CD14-positive monocyte (primary cell): ENCODE results near the gene CASD1. TPM values are rescaled to one million over a fixed set of nuclear protein-coding genes. Genes with fewer than 3 reads are reported as not detected.
A peak's percentile ranks its signal among the peaks of the same experiment; 100 is the strongest.

Experiments
- DNase-seq, 3 donors: peaks; one replicate each; pipeline ENCODE4 v3.0.0-alpha.2; 2011 to 2022
- H2AFZ ChIP-seq: 2 replicates; pipeline ENCODE4 v1.6.0; 2012; ENCODE audit warnings: mild to moderate bottlenecking, low read depth, low read length, inconsistent platforms; ENCODE audit not compliant: insufficient read depth, poor library complexity, severe bottlenecking
- H3K27ac ChIP-seq, 2 donors: 1 replicate in 1 of 2; 2 replicates in 1 of 2; pipeline ENCODE4 v1.5.1; 2012 to 2013; ENCODE audit warnings: low read length in 2 of 2, control low read depth in 1 of 2, inconsistent platforms in 1 of 2, low read depth in 1 of 2, mild to moderate bottlenecking in 1 of 2
- H3K27me3 ChIP-seq, 2 donors: one replicate each; pipeline versions ENCODE4 v1.6.0 to v1.6.1; 2011 to 2013; ENCODE audit warnings: low read length in 2 of 2; ENCODE audit not compliant: control insufficient read depth in 2 of 2, insufficient read depth in 2 of 2
- H3K36me3 ChIP-seq, 2 donors: replicated peaks in 1 of 2; 1 replicate in 1 of 2; 2 replicates in 1 of 2; pipeline versions ENCODE4 v1.5.1 to v1.6.1; 2012 to 2013; ENCODE audit warnings: low read length in 2 of 2, control low read depth in 1 of 2, inconsistent platforms in 1 of 2, mild to moderate bottlenecking in 1 of 2; ENCODE audit not compliant: insufficient read depth in 2 of 2, control insufficient read depth in 1 of 2
- H3K4me1 ChIP-seq, 2 donors: 1 replicate in 1 of 2; 2 replicates in 1 of 2; pipeline versions ENCODE4 v1.5.1 to v1.6.1; 2012 to 2013; ENCODE audit warnings: low read length in 2 of 2, control low read depth in 1 of 2, inconsistent platforms in 1 of 2, mild to moderate bottlenecking in 1 of 2, moderate library complexity in 1 of 2; ENCODE audit not compliant: insufficient read depth in 2 of 2, control insufficient read depth in 1 of 2
- H3K4me2 ChIP-seq: replicated peaks from 2 replicates; pipeline ENCODE3; 2012; ENCODE audit warnings: low read length, moderate library complexity, mild to moderate bottlenecking; ENCODE audit not compliant: poor library complexity, severe bottlenecking; ENCODE audit errors: extremely low read depth
- H3K4me3 ChIP-seq, 3 experiments: fragments of 200-600 bp in 1 of 3; sonication (generic) in 1 of 3; replicated peaks in 1 of 3; 1 replicate in 2 of 3; 2 replicates in 1 of 3; pipeline ENCODE4 v1.5.1; 2011 to 2013; ENCODE audit warnings: low read length in 3 of 3, mild to moderate bottlenecking in 3 of 3, control low read depth in 2 of 3, low read depth in 2 of 3, inconsistent platforms in 1 of 3, moderate library complexity in 1 of 3
- H3K79me2 ChIP-seq: 2 replicates; pipeline ENCODE4 v1.6.0; 2012; ENCODE audit warnings: mild to moderate bottlenecking, control low read depth, inconsistent platforms, low read length, moderate library complexity; ENCODE audit not compliant: insufficient read depth
- H3K9ac ChIP-seq: 2 replicates; pipeline ENCODE4 v1.6.0; 2017; ENCODE audit warnings: low read length, mild to moderate bottlenecking; ENCODE audit not compliant: insufficient read depth, poor library complexity, severe bottlenecking
- H3K9me3 ChIP-seq, 2 donors: replicated peaks in 1 of 2; 1 replicate in 1 of 2; 2 replicates in 1 of 2; pipeline versions ENCODE4 v1.5.1 to v1.6.1; 2012 to 2013; ENCODE audit warnings: low read length in 2 of 2, control low read depth in 1 of 2; ENCODE audit not compliant: control insufficient read depth in 1 of 2, insufficient read depth in 1 of 2
- H4K20me1 ChIP-seq: 2 replicates; pipeline ENCODE4 v1.6.0; 2012; ENCODE audit warnings: mild to moderate bottlenecking, low read length, control low read depth, moderate library complexity; ENCODE audit not compliant: insufficient read depth
- H3K27ac Mint-ChIP-seq, 7 donors: one replicate each; pipeline ENCODE4 v1.8.0; 2020; ENCODE audit warnings: mild to moderate bottlenecking in 7 of 7, mixed read lengths in 7 of 7, moderate library complexity in 6 of 7, inconsistent platforms in 2 of 7
- H3K27me3 Mint-ChIP-seq, 3 donors: one replicate each; pipeline ENCODE4 v1.8.0; 2021 to 2022; ENCODE audit warnings: low read depth in 3 of 3, mild to moderate bottlenecking in 3 of 3, mixed read lengths in 3 of 3, moderate library complexity in 3 of 3, inconsistent platforms in 1 of 3
- H3K36me3 Mint-ChIP-seq, 2 donors: one replicate each; pipeline ENCODE4 v1.8.0; 2020; ENCODE audit warnings: mixed read lengths in 2 of 2, inconsistent platforms in 1 of 2, mild to moderate bottlenecking in 1 of 2
- H3K4me1 Mint-ChIP-seq: one replicate; pipeline ENCODE4 v1.8.0; 2020; ENCODE audit warnings: mild to moderate bottlenecking, mixed read lengths
- H3K4me3 Mint-ChIP-seq, 2 donors: one replicate each; pipeline ENCODE4 v1.8.0; 2020; ENCODE audit warnings: mild to moderate bottlenecking in 2 of 2, mixed read lengths in 2 of 2, moderate library complexity in 1 of 2
- H3K9me3 Mint-ChIP-seq, 7 donors: one replicate each; pipeline ENCODE4 v1.8.0; 2020 to 2022; ENCODE audit warnings: mixed read lengths in 7 of 7, mild to moderate bottlenecking in 6 of 7, moderate library complexity in 6 of 7, inconsistent platforms in 2 of 7
- WGBS: methylation state at CpG from one replicate; pipeline ENCODE4 v1.1.5; 2013; ENCODE audit warnings: missing lambda C conversion rate; ENCODE audit not compliant: insufficient coverage; 5-methylcytosine and 5-hydroxymethylcytosine counted together
- intact Hi-C, 2 donors: fragments of 100-400 bp; cut with micrococcal nuclease; formaldehyde crosslinking; loops; one replicate each; pipeline versions ENCODE4 v1.15.0 to v1.15.1; 2023
- polyA plus RNA-seq, 3 donors: library from polyadenylated mRNA; depleted of rRNA in 1 of 3; unstranded in 2 of 3; stranded (reverse) in 1 of 3; fragments of 300-500 nt in 2 of 3; fragments of >200 nt in 1 of 3; fragmentation: Illumina TruSeq in 2 of 3; gene quantifications; 1 replicate in 2 of 3; 2 replicates in 1 of 3; pipeline ENCODE4 v1.2.3, GENCODE V29; 2012 to 2021
- TF ChIP-seq, protein P1 (sequence below): fragments of 200-600 bp; IDR thresholded peaks from one replicate; pipeline ENCODE4 v1.8.0; 2022; ENCODE audit warnings: antibody characterized with exemption, mild to moderate bottlenecking

Gene CASD1
- polyA plus RNA-seq, 3 donors, result 2.0 to 4.4 (median 3.6) TPM

DNA sequence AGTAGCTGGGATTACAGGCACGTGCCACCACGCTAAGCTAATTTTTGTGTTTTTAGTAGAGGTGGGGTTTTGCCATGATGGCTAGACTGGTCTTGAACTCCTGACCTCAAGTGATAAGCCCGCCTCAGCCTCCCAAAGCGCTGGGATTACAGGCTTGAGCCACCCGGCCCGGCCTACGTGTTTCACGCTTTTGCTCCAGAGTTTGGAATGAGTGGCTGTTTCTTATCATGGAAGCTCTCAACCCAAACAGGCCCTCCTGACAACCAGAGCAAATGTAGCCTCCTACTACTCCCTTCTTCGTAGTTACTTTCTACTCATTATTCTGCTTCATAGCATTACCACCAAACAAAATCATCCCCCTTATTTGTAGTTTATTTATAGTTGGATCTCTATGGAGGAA, 26.8 kb upstream of the CASD1 start:
- intact Hi-C loops, result no loop called here
- Histone ChIP-seq H3K4me2 (no peak overlapping the region), H3K27ac (no peak overlapping the region), H2AFZ (no peak overlapping the region), H3K4me3 (no peak overlapping the region), H4K20me1 (no peaks in the 10 kb centered on the region), H3K9me3 (no peaks in the 10 kb centered on the region), H3K4me1 (no peaks in the 10 kb centered on the region), H3K79me2 (no peaks in the 10 kb centered on the region), H3K27me3 (no peaks in the 10 kb centered on the region), H3K9ac (no peak overlapping the region), H3K36me3 (no peaks in the 10 kb centered on the region)
- Mint-ChIP-seq H3K27ac (peak overlapping the region in 1 of 7 donors; percentile 4), H3K4me3 (no peak overlapping the region), H3K4me1 (no peaks in the 10 kb centered on the region), H3K36me3 (no peaks in the 10 kb centered on the region), H3K27me3 (peaks cover 3 to 4% (median 3%) of the 10 kb centered on the region in 3 donors), H3K9me3 (peaks cover 0 to 3% (median 0%) of the 10 kb centered on the region in 7 donors)
- WGBS, result 93% methylated on average over 3 of the region's 9 CpGs
- no peak for DNase-seq
- TF ChIP-seq, protein P1, sequence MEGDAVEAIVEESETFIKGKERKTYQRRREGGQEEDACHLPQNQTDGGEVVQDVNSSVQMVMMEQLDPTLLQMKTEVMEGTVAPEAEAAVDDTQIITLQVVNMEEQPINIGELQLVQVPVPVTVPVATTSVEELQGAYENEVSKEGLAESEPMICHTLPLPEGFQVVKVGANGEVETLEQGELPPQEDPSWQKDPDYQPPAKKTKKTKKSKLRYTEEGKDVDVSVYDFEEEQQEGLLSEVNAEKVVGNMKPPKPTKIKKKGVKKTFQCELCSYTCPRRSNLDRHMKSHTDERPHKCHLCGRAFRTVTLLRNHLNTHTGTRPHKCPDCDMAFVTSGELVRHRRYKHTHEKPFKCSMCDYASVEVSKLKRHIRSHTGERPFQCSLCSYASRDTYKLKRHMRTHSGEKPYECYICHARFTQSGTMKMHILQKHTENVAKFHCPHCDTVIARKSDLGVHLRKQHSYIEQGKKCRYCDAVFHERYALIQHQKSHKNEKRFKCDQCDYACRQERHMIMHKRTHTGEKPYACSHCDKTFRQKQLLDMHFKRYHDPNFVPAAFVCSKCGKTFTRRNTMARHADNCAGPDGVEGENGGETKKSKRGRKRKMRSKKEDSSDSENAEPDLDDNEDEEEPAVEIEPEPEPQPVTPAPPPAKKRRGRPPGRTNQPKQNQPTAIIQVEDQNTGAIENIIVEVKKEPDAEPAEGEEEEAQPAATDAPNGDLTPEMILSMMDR, result no peak

DNA sequence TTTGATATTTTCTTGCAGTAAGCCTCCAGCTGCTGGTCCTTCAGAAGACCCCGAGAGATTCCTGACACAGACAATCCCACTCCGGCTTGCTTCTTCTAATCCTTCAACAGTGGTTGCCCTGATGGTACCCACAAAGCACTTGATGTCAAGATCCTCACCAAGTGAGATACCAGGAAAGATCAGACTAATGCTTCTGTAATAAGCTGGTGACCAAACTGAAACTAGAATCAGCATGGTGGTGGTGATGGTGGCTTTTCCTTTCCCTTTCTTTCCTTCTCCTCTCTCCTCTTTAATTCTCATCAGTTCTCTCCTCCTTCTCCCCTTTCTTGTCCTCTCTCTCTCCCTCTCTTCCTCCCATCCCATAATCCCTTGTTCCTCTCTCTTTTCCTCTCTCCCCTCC, 25.8 kb upstream of the CASD1 start:
- TF ChIP-seq, protein P1, result no peak

More for the DNA sequence above, 25.8 kb upstream of the CASD1 start:
- no peak overlapping the region for H3K4me2 ChIP-seq
- no peaks in the 10 kb centered on the region for H3K27me3 ChIP-seq
- H3K4me3 ChIP-seq, result no peak overlapping the region
- no peak overlapping the region for H3K27ac ChIP-seq
- no peaks in the 10 kb centered on the region for H3K36me3 ChIP-seq
- H3K4me3 Mint-ChIP-seq, result no peak overlapping the region
- peaks cover 0 to 3% (median 2%) of the 10 kb centered on the region in 7 donors for H3K9me3 Mint-ChIP-seq
- H3K79me2 ChIP-seq, result no peaks in the 10 kb centered on the region
- intact Hi-C loops, result no loop called here
- no peaks in the 10 kb centered on the region for H3K4me1 Mint-ChIP-seq
- 94% methylated on average over 2 of the region's 2 CpGs for WGBS
- no peaks in the 10 kb centered on the region for H3K36me3 Mint-ChIP-seq
- no peak for DNase-seq
- no peak overlapping the region for H3K27ac Mint-ChIP-seq
- peaks cover 3 to 6% (median 3%) of the 10 kb centered on the region in 3 donors for H3K27me3 Mint-ChIP-seq
- H3K9me3 ChIP-seq, result no peaks in the 10 kb centered on the region
- H2AFZ ChIP-seq, result no peak overlapping the region
- no peaks in the 10 kb centered on the region for H4K20me1 ChIP-seq
- H3K4me1 ChIP-seq, result no peaks in the 10 kb centered on the region
- H3K9ac ChIP-seq, result no peak overlapping the region
